ENCODE measurements around the gene TBC1D14. TPM values are rescaled to one million over a fixed set of nuclear protein-coding genes. Genes with fewer than 3 reads are reported as not detected.
A peak's percentile ranks its signal among the peaks of the same experiment; 100 is the strongest.
"Not testable (repeated sequence)": the region's sequence is repeated elsewhere in the genome, so short reads cannot be mapped to it uniquely, and the experiment has no call there.

Gene TBC1D14
- total RNA-seq, 1 donor from 2014 or later: 40.4 TPM

- intact Hi-C loops (cut with micrococcal nuclease): no loop called here
- no peak for ATAC-seq
Observed at GRCh38 chr4:6905516-6906445, 3.8 kb upstream of the TBC1D14 start.

GRCh38 chr4:6906486-6906885 is 3.1 kb upstream of the TBC1D14 start:
- DNase-seq; ATAC-seq; intact Hi-C loops (cut with micrococcal nuclease): not testable (repeated sequence)

More at GRCh38 chr4:6905516-6906445, 3.8 kb upstream of the TBC1D14 start:
- no peak for DNase-seq

- peak; percentile 69 for DNase-seq
- ATAC-seq: peak; percentile 13
- intact Hi-C loops (cut with micrococcal nuclease): no loop called here
Observed at GRCh38 chr4:6907658-6908191, 1.9 kb upstream of the TBC1D14 start.

- DNase-seq (no peak), ATAC-seq (no peak)
- intact Hi-C loops (cut with micrococcal nuclease): no loop called here
Observed at GRCh38 chr4:6908432-6909112, 1.1 kb upstream of the TBC1D14 start.

- intact Hi-C loops (cut with micrococcal nuclease): no loop called here
- ATAC-seq: peak; percentile 3
- DNase-seq: peak; percentile 70
Observed at GRCh38 chr4:6909970-6910339, 329 bp downstream of the TBC1D14 start.

- ATAC-seq: no peak
- no peak for DNase-seq
- intact Hi-C loops (cut with micrococcal nuclease): no loop called here
Observed at GRCh38 chr4:6910340-6910959, 824 bp downstream of the TBC1D14 start.

- ATAC-seq (no peak), DNase-seq (no peak)
- intact Hi-C loops (cut with micrococcal nuclease): no loop called here
Observed at GRCh38 chr4:6910960-6911874, 1.6 kb downstream of the TBC1D14 start.

- DNase-seq; intact Hi-C loops (cut with micrococcal nuclease); ATAC-seq: not testable (repeated sequence)
Observed at GRCh38 chr4:6911917-6912316, 2.3 kb downstream of the TBC1D14 start.

GRCh38 chr4:6912441-6912840 is 2.8 kb downstream of the TBC1D14 start:
- intact Hi-C loops (cut with micrococcal nuclease): no loop called here
- ATAC-seq (peak; percentile 56), DNase-seq (peak; percentile 50)

GRCh38 chr4:6913350-6913905 is 3.8 kb downstream of the TBC1D14 start:
- intact Hi-C loops (cut with micrococcal nuclease): no loop called here
- ATAC-seq (no peak), DNase-seq (no peak)

- intact Hi-C loops (cut with micrococcal nuclease): no loop called here
- ATAC-seq (no peak), DNase-seq (no peak)
Observed at GRCh38 chr4:6914448-6914847, 4.8 kb downstream of the TBC1D14 start.

GRCh38 chr4:6915041-6916005 is 5.7 kb downstream of the TBC1D14 start:
- intact Hi-C loops (cut with micrococcal nuclease): no loop called here
- ATAC-seq: no peak
- DNase-seq: no peak

- DNase-seq (no peak), ATAC-seq (peak; percentile 2)
- intact Hi-C loops (cut with micrococcal nuclease): no loop called here
Observed at GRCh38 chr4:6916069-6916586, 6.5 kb downstream of the TBC1D14 start.

GRCh38 chr4:6916587-6917460 is 7.2 kb downstream of the TBC1D14 start:
- intact Hi-C loops (cut with micrococcal nuclease): no loop called here

GRCh38 chr4:6917461-6918271 is 8.0 kb downstream of the TBC1D14 start:
- intact Hi-C loops (cut with micrococcal nuclease): no loop called here

More at GRCh38 chr4:6916587-6917460, 7.2 kb downstream of the TBC1D14 start:
- ATAC-seq (peak; percentile 13), DNase-seq (no peak)

More at GRCh38 chr4:6917461-6918271, 8.0 kb downstream of the TBC1D14 start:
- DNase-seq (peak; percentile 75), ATAC-seq (peak; percentile 69)
